GM20431 (cell line): ENCODE measurements around the gene DNAJB6.

Experiments used
- in situ Hi-C: fragments of 300-500 bp; cut with MseI, MboI; formaldehyde crosslinking; loops from one replicate; pipeline ENCODE4 v1.15.0; 2020; ENCODE audit warnings: low sequenced_read_pairs; ENCODE audit not compliant: unreplicated experiment

Gene DNAJB6

DNA sequence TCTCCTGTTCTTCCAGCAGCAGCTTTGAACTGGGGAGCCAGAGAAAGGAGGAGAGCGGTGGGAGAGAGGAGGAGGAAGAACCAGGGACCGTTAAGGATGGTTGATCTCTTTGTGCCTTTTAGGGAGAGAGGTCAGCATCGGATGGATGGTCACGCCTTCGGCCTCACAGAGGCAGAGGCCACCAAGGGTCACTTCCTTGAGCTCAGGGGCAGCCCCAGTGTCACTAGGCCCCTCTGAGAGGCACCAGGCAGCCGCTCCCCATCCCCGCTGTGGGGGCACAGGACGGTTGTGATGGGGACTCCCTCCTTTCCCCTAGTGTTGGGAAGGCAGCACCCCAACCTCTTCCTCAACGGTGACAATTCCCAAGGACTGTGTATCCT, 121.4 kb downstream of the DNAJB6 start:
- in situ Hi-C loops = no loop called here

DNA sequence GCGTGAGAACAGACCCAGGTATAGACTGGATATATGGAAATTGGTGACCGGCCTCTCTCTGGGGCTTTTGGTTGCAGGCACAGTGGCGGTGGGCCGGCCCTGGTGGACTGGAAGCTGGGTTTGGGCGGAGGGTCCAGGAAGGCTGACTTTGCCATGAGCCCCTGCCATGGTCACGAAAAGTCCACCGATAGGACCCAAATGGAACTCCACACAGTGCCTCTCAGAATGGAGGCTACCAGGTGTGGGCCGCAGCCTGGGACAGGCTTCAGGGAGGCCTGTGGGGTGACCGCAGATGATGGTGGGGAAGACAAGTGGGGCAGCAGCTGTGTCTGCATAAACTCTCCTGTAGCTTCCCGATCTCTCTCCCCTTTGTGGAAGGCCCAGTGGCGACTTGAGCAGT, 123.2 kb downstream of the DNAJB6 start:
- in situ Hi-C loops = no loop called here

DNA sequence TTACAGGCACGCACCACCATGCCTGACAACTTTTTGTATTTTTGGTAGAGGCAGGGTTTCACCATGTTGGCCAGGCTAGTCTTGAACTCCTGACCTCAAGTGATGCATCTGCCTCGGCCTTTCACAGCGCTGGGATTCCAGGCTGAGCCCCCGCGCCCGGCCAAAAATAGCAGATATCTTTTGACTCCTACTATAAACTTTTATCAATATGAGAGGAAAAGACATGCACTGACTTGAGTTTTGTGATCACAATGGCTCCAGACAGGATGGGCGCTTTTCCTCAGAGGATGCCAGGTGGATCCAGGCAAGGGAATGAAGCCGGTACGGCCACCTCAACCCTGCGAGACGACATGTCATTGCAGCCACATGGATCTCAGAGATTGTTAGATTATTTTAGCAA, 123.9 kb downstream of the DNAJB6 start:
- in situ Hi-C loops = no loop called here

DNA sequence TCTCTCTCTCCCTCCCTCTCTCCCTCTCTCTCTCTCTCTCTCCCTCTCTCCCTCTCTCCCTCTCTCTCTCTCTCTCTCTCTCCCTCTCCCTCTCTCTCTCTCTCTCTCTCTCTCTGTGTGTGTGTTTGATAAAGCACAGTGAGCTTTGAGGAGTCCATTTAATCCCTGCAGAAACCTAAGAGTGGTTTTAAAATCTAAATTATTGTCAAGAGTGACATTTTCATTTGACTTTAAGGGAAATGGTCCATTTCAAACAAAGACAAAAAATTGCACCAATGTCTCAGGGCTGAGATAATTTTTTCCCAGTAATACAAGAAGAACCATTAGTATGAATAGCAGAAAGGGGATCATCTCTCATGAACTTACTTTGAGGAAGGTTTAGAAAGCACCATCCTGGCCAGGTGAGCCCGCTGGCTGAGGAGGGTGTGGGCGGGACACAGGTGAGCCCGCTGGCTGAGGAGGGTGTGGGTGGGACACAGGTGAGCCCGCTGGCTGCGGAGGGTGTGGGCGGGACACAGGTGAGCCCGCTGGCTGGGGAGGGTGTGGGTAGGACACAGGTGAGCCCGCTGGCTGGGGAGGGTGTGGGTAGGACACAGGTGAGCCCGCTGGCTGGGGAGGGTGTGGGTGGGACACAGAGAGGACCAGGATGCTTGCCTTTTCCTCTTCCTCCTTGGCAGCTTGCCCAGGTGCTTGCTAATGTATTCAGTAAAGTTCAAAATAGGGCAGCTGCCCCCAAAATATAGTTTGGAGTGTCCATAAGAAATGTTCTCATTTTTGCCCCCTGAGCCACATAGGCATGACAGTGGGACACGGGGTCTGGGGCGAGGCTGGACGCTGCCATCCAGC, 125.0 kb downstream of the DNAJB6 start:
- in situ Hi-C loops = no loop called here

DNA sequence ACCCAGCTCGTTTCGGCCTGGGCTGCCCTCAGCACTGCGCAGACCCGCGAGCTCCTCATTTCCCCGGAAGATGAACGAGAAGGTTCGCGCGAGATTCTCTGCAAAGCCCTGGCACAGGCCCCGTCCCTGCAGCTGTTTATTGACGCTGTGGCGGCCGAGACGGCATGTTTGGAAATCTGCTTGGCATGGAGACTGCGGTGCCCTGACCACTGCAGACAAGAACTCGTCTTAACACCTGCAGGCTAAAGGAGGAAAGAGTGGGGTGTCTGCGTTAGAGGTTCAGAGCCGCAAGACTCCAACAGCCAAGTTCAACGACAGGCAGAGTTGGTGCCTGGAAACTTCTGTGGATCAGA, 125.6 kb downstream of the DNAJB6 start:
- in situ Hi-C loops = no loop called here

DNA sequence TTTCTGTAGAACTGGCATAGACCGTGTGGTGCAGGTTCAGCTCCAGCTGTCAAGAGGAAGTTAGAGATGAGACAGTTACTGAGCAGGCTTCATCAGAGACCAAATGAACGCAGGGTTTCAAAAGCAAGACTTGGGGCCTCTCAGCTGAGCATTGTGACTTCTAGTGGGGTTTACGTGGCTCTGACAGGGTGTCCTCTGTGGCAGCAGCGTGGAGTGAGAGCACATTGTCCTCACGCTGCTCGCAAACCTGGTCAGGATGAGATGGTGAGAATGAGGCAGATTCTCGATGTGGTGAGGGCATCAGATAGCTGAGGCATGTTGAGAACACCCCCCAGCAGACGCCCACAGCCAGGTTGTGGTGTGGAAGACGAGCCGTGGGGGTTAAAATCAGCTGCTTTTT, 126.0 kb downstream of the DNAJB6 start:
- in situ Hi-C loops = no loop called here

DNA sequence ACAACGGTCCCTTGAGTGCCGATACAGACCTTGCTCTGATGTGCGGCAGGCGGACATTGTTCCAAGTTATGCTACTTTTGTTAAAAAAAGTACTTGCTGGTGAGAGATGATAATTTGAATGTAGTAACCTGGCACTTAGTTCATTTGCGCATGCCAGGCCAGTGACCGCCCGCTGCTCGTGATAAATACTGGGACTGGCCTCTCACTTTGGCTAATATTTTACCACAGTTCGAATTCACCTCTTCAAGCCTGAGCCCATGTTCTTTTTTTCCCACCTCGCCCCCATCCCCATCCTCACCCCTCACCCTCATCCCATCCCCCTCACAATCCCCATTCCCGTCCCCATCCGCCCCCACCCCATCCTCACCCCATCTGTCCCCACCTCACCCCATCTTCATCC, 126.4 kb downstream of the DNAJB6 start:
- in situ Hi-C loops = no loop called here

DNA sequence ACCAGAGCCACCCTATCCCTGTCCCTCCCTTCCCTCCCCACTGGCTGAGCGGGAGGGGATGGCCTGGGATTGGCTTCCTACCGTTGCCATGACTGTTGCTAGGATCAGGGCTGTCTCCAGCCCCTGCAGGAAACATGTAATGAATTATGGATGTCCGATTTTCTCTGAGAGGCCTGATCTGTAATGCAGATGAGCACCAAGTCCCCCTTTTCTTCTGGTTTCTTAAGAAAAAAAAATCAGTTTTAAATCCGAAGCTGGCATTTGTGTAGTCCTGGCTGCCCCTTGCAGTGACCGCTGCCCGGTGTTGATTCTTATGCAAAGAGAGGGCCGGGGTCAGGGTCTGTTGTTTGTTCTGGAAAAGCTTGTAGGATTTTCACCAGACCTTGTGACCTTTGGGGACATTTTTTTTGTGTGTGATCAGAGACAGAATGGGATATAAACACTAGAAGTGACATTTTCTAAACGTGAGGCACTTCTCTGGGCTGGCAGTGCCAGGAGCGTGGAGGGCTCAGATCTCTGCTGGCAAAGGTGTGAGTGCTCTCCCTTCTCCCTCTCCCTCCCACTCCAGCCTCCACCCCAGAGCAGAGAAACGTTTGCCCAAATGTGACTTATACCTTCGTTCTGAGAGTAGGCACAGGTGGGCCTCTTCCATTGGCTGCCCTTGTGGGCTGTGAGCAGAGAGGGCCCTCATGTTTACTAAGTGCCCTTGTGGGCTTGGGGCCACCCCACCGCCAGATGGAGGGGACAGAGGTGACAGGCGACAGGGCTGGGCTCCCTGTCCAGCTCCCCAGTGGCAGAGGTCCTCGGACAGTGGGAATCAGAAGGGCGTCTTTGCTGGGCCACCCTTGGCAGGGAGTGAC, 127.5 kb downstream of the DNAJB6 start:
- in situ Hi-C loops = no loop called here

DNA sequence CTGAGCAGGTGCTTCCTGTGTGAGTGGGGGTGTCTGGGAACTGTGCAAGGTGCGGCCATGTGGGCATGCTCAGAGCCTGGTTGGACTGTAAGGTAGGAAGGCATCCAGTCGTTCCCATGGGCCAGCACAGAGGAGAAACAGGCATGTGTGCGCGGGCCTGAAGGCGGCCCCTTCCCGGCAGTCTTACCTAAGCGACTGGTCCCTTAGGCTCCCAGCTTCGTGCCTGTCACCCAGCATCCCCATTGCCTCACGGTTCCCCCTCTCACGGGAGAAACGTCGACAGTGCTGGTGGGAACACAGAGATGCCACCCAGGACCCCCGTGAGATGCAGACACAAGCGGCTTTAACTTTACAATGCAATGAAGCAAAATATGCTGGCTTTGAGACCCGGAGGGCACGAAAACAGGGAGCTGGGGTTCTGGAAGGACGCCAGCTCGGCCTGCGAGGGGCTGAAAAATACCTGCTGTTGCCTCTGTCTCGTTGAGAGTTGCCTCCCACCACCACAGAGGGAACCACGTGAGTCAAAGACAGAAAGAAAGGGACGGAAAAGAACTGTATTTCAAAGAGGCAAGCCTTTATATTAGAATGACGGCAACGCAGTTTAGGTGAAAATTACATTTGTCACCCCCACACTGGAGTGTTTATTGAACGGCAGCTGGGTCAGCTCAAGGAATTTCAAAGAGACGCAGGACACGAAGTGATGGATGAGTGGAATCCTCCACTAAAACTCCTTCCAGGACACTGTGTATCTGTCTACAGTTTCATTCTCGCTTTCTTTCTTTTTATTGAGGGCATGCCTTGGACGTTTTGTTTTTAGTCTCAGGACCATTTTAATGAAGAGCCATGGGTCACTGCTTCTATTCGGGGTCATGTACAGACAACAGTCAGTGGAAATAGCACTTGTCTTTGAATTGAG, 128.4 kb downstream of the DNAJB6 start:
- in situ Hi-C loops = no loop called here

DNA sequence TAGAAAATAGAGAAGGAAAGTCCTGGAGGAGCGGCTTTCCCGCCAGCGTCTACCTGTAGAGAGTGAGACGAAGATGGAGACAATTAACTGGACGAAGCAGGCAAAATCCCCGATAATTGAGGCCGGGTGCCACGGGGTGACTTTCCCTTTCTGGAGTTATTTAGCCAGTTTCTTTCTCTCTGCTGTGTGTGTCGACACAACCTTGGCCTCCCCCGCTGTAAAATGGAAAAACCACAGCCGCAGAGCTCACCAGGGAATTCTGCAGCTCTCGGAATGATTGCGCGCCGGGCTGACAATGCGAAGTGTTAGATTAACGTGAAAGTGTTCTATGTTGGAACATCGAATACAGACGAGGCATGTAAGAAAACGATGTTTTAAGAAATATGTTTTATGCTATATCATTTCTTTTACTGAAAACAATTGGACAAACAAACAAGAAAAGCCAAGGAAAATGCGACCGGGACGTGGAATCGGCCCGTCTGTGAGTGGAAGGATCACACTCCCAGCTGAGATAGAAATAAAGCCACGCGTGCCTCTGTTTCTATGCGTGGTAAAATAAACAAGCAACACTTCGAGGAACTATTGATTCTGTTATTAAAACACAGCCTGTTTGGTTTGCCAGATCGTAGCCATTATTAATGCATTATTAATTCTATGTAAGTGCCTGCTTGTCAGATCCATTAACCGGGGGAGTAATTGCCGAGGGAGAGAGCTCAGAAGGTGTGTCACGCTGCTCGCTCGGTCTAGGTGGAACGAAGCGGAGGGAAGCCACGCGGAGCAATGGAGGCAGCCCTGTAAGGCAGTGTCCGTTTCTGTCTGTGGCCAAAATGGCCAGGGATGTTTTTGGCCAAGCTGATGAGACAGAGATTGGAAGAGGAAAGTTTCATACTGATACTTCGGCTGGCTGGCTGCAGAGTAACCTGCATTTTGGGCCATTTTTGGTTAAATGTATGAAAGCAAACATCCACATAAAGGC, 129.4 kb downstream of the DNAJB6 start:
- in situ Hi-C loops = no loop called here

DNA sequence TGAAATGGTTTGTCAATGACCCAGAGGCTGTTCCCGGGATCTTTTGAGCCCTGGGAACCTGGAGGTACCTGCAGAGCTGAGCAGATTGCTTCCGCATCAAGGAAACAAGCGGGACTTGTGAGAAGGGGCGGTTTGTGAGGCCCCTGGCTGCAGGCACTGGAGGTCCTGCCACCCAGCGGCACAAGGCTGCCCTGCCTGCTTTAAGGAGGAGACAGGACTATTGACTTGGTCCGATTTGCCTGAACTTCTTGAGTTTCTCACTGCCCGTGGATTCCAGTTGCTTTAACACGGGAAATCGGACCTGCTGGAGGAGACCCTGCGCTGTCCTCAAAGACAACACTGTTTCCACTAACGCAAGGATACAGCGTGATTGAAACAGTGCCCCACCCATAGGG, 130.1 kb downstream of the DNAJB6 start:
- in situ Hi-C loops = no loop called here
